ENCODE data around the gene EBF3. TPM values are rescaled to one million over a fixed set of nuclear protein-coding genes. Genes with fewer than 3 reads are reported as not detected.

Gene EBF3
- total RNA-seq, 1 donor from 2014 or later, result 0.53 TPM

GRCh38 chr10:129949891-129950291 lies 14.2 kb downstream of the EBF3 start:
- no peak overlapping the region for H3K4me3 ChIP-seq
- TF ChIP-seq, protein P1, sequence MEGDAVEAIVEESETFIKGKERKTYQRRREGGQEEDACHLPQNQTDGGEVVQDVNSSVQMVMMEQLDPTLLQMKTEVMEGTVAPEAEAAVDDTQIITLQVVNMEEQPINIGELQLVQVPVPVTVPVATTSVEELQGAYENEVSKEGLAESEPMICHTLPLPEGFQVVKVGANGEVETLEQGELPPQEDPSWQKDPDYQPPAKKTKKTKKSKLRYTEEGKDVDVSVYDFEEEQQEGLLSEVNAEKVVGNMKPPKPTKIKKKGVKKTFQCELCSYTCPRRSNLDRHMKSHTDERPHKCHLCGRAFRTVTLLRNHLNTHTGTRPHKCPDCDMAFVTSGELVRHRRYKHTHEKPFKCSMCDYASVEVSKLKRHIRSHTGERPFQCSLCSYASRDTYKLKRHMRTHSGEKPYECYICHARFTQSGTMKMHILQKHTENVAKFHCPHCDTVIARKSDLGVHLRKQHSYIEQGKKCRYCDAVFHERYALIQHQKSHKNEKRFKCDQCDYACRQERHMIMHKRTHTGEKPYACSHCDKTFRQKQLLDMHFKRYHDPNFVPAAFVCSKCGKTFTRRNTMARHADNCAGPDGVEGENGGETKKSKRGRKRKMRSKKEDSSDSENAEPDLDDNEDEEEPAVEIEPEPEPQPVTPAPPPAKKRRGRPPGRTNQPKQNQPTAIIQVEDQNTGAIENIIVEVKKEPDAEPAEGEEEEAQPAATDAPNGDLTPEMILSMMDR (IDR thresholded peaks at IDR 0.05), result no peak
- H3K9me3 ChIP-seq, result no peaks in the 10 kb centered on the region
- ATAC-seq (no peak), DNase-seq (no peak)
- H3K36me3 ChIP-seq, result no peaks in the 10 kb centered on the region
- intact Hi-C loops (cut with DNase I), result no loop called here
- no peak overlapping the region for H3K27ac ChIP-seq
- peaks cover 47% of the 10 kb centered on the region for H3K27me3 ChIP-seq (ENCODE audit: low read depth)
- H3K4me1 ChIP-seq, result no peaks in the 10 kb centered on the region

- Histone ChIP-seq H3K36me3 (no peaks in the 10 kb centered on the region), H3K4me1 (no peaks in the 10 kb centered on the region), H3K27me3 (ENCODE audit: low read depth) (peaks cover 42% of the 10 kb centered on the region), H3K4me3 (no peak overlapping the region), H3K9me3 (no peaks in the 10 kb centered on the region), H3K27ac (no peak overlapping the region)
- TF ChIP-seq, protein P1 (IDR thresholded peaks at IDR 0.05), result no peak
- no peak for ATAC-seq
- no peak for DNase-seq
- intact Hi-C loops (cut with DNase I), result no loop called here
These were observed 14.7 kb downstream of the EBF3 start for GRCh38 chr10:129949411-129949810.

DNA sequence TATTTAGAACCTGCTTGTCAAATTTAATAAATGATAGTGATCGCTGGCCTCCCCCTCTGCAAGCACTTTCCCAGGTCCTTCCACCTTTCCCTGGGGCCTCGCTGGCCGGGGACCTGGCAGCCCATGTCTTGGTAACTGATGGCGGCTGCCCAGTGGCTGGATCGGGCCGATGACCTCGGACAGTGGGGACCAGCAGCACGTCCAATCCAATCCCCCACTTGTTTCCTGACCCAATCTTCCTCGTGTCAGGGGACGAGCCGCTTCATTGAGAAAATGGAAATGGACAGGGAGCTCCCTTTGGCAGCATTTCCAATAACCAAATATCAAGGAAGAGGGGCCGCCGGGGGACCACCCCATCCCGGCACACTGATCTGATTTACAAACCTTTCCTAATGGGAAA lies 17.2 kb downstream of the EBF3 start:
- intact Hi-C loops (cut with DNase I), result no loop called here
- DNase-seq (no peak), ATAC-seq (no peak)
- no peak overlapping the region for H3K4me3 ChIP-seq
- no peaks in the 10 kb centered on the region for H3K4me1 ChIP-seq
- no peak overlapping the region for H3K27ac ChIP-seq
- TF ChIP-seq, protein P1 (IDR thresholded peaks at IDR 0.05), result no peak
- H3K27me3 ChIP-seq (ENCODE audit: low read depth), result peaks cover 34% of the 10 kb centered on the region
- H3K9me3 ChIP-seq, result no peaks in the 10 kb centered on the region
- no peaks in the 10 kb centered on the region for H3K36me3 ChIP-seq

DNA sequence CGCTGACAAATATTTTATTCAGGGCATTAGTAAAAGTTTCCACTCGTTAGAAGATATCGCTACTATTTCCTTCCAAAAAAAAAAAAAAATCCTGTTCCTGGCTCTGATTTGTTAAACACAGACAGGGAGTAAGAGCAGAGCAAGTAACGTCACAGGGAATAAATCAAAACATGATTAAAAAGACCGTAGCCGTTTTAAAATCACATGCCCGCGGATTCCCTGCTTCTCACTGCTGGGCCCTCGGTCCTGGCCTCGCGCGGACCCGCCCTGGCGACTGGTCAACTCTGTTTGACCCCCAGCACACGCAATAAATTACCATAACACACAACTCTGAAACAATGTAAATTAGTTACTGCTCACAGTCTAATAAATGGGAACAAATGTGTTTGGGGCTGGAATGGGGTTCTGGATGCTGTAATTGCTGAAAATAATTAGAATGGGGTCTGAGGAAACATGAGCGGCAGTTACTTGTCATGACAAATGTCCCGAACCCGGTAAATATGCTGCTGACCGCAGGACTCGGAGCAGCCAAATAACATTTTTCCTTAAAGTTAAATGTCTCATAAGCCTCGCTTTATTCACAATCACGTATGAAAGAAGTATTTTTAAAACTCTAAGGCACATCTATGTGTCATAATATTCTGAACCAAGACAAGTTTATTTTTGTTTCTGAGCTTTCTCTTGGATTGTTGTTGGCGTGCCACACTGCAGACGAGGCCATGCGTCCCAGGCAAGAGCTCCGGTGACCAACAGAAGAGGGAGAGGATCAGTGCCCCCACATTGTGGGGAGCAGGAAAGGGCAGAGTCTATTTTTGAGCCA lies 17.9 kb downstream of the EBF3 start:
- H3K27me3 ChIP-seq (ENCODE audit: low read depth), result peaks cover 27% of the 10 kb centered on the region
- ATAC-seq (no peak), DNase-seq (no peak)
- H3K9me3 ChIP-seq, result no peaks in the 10 kb centered on the region
- H3K36me3 ChIP-seq, result no peaks in the 10 kb centered on the region
- TF ChIP-seq, protein P1 (IDR thresholded peaks at IDR 0.05), result no peak
- no peak overlapping the region for H3K27ac ChIP-seq
- H3K4me3 ChIP-seq, result no peak overlapping the region
- intact Hi-C loops (cut with DNase I), result no loop called here
- no peaks in the 10 kb centered on the region for H3K4me1 ChIP-seq

DNA sequence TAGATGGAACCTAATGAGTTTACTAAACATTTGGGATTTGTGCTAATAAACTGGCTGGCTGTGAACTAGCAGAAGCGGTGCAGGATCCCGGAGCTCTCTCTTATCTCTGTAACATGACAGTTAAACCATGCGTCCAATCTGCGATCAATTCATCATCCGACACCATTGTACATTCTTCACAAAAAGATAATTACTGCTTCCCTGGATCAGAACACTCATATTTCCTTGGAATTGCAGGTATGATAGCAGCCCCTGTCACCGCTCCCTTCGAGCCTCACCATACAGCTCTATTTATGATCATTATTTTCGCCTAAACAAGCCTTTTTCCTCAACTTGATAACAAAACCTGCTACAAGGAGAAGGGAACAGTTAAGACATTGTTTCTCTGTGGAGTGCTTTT lies 18.5 kb downstream of the EBF3 start:
- TF ChIP-seq, protein P1 (IDR thresholded peaks at IDR 0.05), result no peak
- ATAC-seq, result no peak
- Histone ChIP-seq H3K27ac (no peak overlapping the region), H3K9me3 (no peaks in the 10 kb centered on the region), H3K4me1 (no peaks in the 10 kb centered on the region), H3K4me3 (no peak overlapping the region), H3K36me3 (no peaks in the 10 kb centered on the region), H3K27me3 (ENCODE audit: low read depth) (peaks cover 26% of the 10 kb centered on the region)
- no peak for DNase-seq
- intact Hi-C loops (cut with DNase I), result no loop called here

Data from lower lobe of right lung (tissue), 2 donors.